Activated CD8-positive, alpha-beta T cell treated with anti-CD3 and anti-CD28 coated beads for 36 hours (primary cell): ENCODE data around the gene EEIG2. TPM values are rescaled to one million over a fixed set of nuclear protein-coding genes. Genes with fewer than 3 reads are reported as not detected.
A peak's percentile ranks its signal among the peaks of the same experiment; 100 is the strongest.

Source experiments
- ATAC-seq: fragments of 200-7000 bp; cut with Tn5 transposase; one replicate; pipeline ENCODE4 v1.10.0; 2021; ENCODE audit warnings: mild to moderate bottlenecking, moderate library complexity
- CTCF ChIA-PET: fragments of 350-600 bp; sonication (Branson Sonifier 250); formaldehyde crosslinking; loops from one replicate; lab custom pipeline; 2021; ENCODE audit warnings: antibody characterized with exemption; lab: Charles Lee
- POLR2A ChIA-PET: fragments of 350-600 bp; sonication (Branson Sonifier 250); formaldehyde crosslinking; loops from one replicate; lab custom pipeline; 2021; ENCODE audit warnings: antibody characterized with exemption; lab: Charles Lee
- DNase-seq: peaks from one replicate; pipeline ENCODE4 v3.0.0-alpha.2; 2020
- H3K27ac Mint-ChIP-seq: one replicate; pipeline ENCODE4 v1.8.0; 2021; ENCODE audit warnings: mild to moderate bottlenecking, mixed read lengths
- H3K27me3 Mint-ChIP-seq: one replicate; pipeline ENCODE4 v1.8.0; 2021; ENCODE audit warnings: mixed read lengths
- H3K36me3 Mint-ChIP-seq: one replicate; pipeline ENCODE4 v1.8.0; 2021; ENCODE audit warnings: low read depth, mixed read lengths
- H3K4me1 Mint-ChIP-seq: one replicate; pipeline ENCODE4 v1.8.0; 2021; ENCODE audit warnings: low read depth, mixed read lengths
- H3K4me3 Mint-ChIP-seq: one replicate; pipeline ENCODE4 v1.8.0; 2021; ENCODE audit warnings: mild to moderate bottlenecking, moderate library complexity, mixed read lengths
- H3K9me3 Mint-ChIP-seq: one replicate; pipeline ENCODE4 v1.8.0; 2021; ENCODE audit warnings: mixed read lengths
- CTCF ChIP-seq: fragments of 200-600 bp; IDR thresholded peaks from one replicate; pipeline ENCODE4 v1.8.0; 2022; ENCODE audit warnings: antibody characterized with exemption, mild to moderate bottlenecking
- intact Hi-C: fragments of 100-400 bp; cut with micrococcal nuclease; formaldehyde crosslinking; loops from one replicate; pipeline ENCODE4 v1.10.0; 2022
- total RNA-seq, 2 experiments: library from RNA; stranded (reverse); gene quantifications; one replicate each; pipeline ENCODE4 v1.2.3, GENCODE V29; 2021

EEIG2 gene
- total RNA-seq, 2 experiments from 2014 or later: 10.4 to 12.6 TPM

- POLR2A ChIA-PET: interaction anchor here (1.0 to 4.0 kb wide), 11 partner anchors 9 to 132 kb away, joined by 3 to 19 read pairs (median 5); partner anchors contain the start of genes HENMT1 and PRPF38B
- peak; percentile 26 for DNase-seq
- peak overlapping the region; percentile 95 for H3K4me3 Mint-ChIP-seq
- intact Hi-C loops: loop anchor here (2.0 to 5.0 kb wide), 2 partner anchors 82 to 788 kb away; no protein-coding TSS in a partner anchor
- no peaks in the 10 kb centered on the region for H3K27me3 Mint-ChIP-seq
- no peaks in the 10 kb centered on the region for H3K9me3 Mint-ChIP-seq
- H3K36me3 Mint-ChIP-seq: no peaks in the 10 kb centered on the region
- ATAC-seq: peak; percentile 29
- H3K27ac Mint-ChIP-seq: peak overlapping the region; percentile 84
- TF ChIP-seq CTCF: no peak
- peaks cover 35% of the 10 kb centered on the region for H3K4me1 Mint-ChIP-seq
- CTCF ChIA-PET: interaction anchor here (0.6 to 7.7 kb wide), 36 partner anchors 8 to 780 kb away, joined by 3 to 134 read pairs (median 9); partner anchors contain the start of genes HENMT1, PRPF38B and SLC25A24
Measured at GRCh38 chr1:108560189-108560873, 431 bp downstream of the EEIG2 start.

DNA sequence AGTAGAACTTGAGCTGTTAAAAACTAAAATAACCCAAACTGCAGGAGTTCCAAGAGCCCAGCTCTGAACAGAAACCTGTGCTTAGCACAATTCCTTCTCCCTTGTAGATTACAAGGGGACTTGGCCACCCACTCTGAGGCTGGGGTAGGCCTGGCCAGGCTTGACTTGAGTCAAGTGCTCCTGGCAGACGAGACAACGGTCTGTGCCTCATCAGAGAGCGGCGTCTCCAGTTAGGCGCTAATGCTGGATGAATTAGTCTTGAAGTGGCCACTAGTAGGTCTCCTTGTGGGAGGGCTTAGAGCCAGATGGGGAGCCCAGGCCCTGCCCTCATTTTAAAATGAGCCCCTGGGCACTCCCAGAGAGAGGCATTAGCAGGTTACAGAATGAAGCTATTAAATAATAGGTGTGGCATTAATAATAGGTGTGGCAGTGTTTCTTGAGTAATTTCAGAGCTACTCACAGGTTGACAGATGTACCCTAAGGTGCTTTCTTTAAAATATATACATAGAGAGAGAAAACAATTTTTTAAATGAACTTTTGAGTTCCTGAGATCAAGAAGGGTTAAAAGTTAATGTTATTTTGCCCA lies 1.1 kb downstream of the EEIG2 start:
- Mint-ChIP-seq H3K4me1 (peaks cover 37% of the 10 kb centered on the region), H3K27ac (peak overlapping the region; percentile 84), H3K27me3 (no peaks in the 10 kb centered on the region), H3K4me3 (peak overlapping the region; percentile 95), H3K36me3 (no peaks in the 10 kb centered on the region), H3K9me3 (no peaks in the 10 kb centered on the region)
- ChIA-PET POLR2A (interaction anchor here (1.1 to 4.0 kb wide), 8 partner anchors 10 to 131 kb away, joined by 3 to 19 read pairs (median 4); partner anchors contain the start of genes HENMT1 and PRPF38B), CTCF (interaction anchor here (0.6 to 7.7 kb wide), 36 partner anchors 9 to 781 kb away, joined by 3 to 134 read pairs (median 9); partner anchors contain the start of genes HENMT1, PRPF38B and SLC25A24)
- ATAC-seq: peak; percentile 55
- intact Hi-C loops: loop anchor here (1.0 to 5.0 kb wide), 3 partner anchors 49 to 789 kb away; no protein-coding TSS in a partner anchor
- peak; percentile 73 for DNase-seq
- TF ChIP-seq CTCF: no peak

GRCh38 chr1:108561689-108562326 lies 1.9 kb downstream of the EEIG2 start:
- CTCF ChIA-PET: interaction anchor here (0.6 to 7.7 kb wide), 37 partner anchors 8 to 781 kb away, joined by 3 to 134 read pairs (median 9); partner anchors contain the start of genes HENMT1, PRPF38B and SLC25A24
- H3K4me3 Mint-ChIP-seq: peak overlapping the region; percentile 95

GRCh38 chr1:108563808-108564207 lies 3.9 kb downstream of the EEIG2 start:
- H3K27me3 Mint-ChIP-seq: no peaks in the 10 kb centered on the region
- H3K4me1 Mint-ChIP-seq: peaks cover 37% of the 10 kb centered on the region
- H3K4me3 Mint-ChIP-seq: no peak overlapping the region
- ATAC-seq: no peak
- H3K9me3 Mint-ChIP-seq: no peaks in the 10 kb centered on the region
- CTCF ChIA-PET: interaction anchor here (1.8 to 7.7 kb wide), 2 partner anchors 12 to 82 kb away, joined by 3 to 134 read pairs; no protein-coding TSS in a partner anchor
- H3K27ac Mint-ChIP-seq: no peak overlapping the region
- TF ChIP-seq CTCF: no peak
- no peaks in the 10 kb centered on the region for H3K36me3 Mint-ChIP-seq
- POLR2A ChIA-PET: interaction anchor here (1.4 kb wide), 1 partner anchor 59 kb away, joined by 3 read pairs; no protein-coding TSS in a partner anchor
- DNase-seq: no peak
- intact Hi-C loops: loop anchor here (5.0 kb wide), 1 partner anchor 792 kb away; no protein-coding TSS in a partner anchor

More at GRCh38 chr1:108561689-108562326, 1.9 kb downstream of the EEIG2 start:
- H3K27me3 Mint-ChIP-seq: no peaks in the 10 kb centered on the region
- no peaks in the 10 kb centered on the region for H3K9me3 Mint-ChIP-seq
- DNase-seq (peak; percentile 92), ATAC-seq (peak; percentile 69)
- peak; percentile 84 for TF ChIP-seq CTCF
- H3K36me3 Mint-ChIP-seq: no peaks in the 10 kb centered on the region
- intact Hi-C loops: loop anchor here (1.0 to 5.0 kb wide), 3 partner anchors 50 to 790 kb away; no protein-coding TSS in a partner anchor
- POLR2A ChIA-PET: interaction anchor here (1.1 to 4.0 kb wide), 5 partner anchors 44 to 99 kb away, joined by 3 to 19 read pairs (median 5); partner anchors contain the start of gene HENMT1
- no peak overlapping the region for H3K27ac Mint-ChIP-seq
- H3K4me1 Mint-ChIP-seq: peaks cover 38% of the 10 kb centered on the region
